WTC11 (cell line): ENCODE data around the gene TAS1R1.

Source experiments
- CBFB ChIP-seq: sonication (generic); formaldehyde crosslinking; IDR thresholded peaks from 2 replicates; pipeline ENCODE4 v1.8.1; 2022; ENCODE audit warnings: mild to moderate bottlenecking, low read depth, missing genetic modification reagents
- ELF4 ChIP-seq: sonication (generic); formaldehyde crosslinking; IDR thresholded peaks from 2 replicates; pipeline ENCODE4 v1.8.1; 2022; ENCODE audit warnings: low read depth, mild to moderate bottlenecking, moderate library complexity, missing genetic modification reagents
- IRF2 ChIP-seq: sonication (generic); formaldehyde crosslinking; IDR thresholded peaks from 2 replicates; pipeline ENCODE4 v1.8.0; 2022; ENCODE audit warnings: low read depth, missing genetic modification reagents, borderline replicate concordance
- JUN ChIP-seq: sonication (generic); formaldehyde crosslinking; IDR thresholded peaks from 2 replicates; pipeline ENCODE4 v1.8.0; 2023; ENCODE audit warnings: mild to moderate bottlenecking, missing genetic modification reagents
- NFATC4 ChIP-seq: fragments of 250-450 bp; sonication (Bioruptor Pico); IDR thresholded peaks from 2 replicates; pipeline ENCODE4 v1.9.0; 2021; ENCODE audit warnings: mild to moderate bottlenecking
- NR2C2 ChIP-seq: sonication (generic); formaldehyde crosslinking; IDR thresholded peaks from 2 replicates; pipeline ENCODE4 v1.8.0; 2022; ENCODE audit warnings: mild to moderate bottlenecking, missing genetic modification reagents
- SMAD3 ChIP-seq: sonication (generic); formaldehyde crosslinking; IDR thresholded peaks from 2 replicates; pipeline ENCODE4 v1.8.0; 2022; ENCODE audit warnings: missing genetic modification reagents, mild to moderate bottlenecking, borderline replicate concordance
- ZNF317 ChIP-seq: sonication (generic); formaldehyde crosslinking; IDR thresholded peaks from 2 replicates; pipeline ENCODE4 v1.8.1; 2023; ENCODE audit warnings: low read depth, mild to moderate bottlenecking, moderate library complexity, missing genetic modification reagents, borderline replicate concordance
- TF ChIP-seq, protein P1 (sequence below): fragments of 200-600 bp; IDR thresholded peaks from 2 replicates; pipeline ENCODE4 v1.8.0; 2022; ENCODE audit warnings: antibody characterized with exemption
- TF ChIP-seq, protein P2 (sequence below): sonication (generic); formaldehyde crosslinking; IDR thresholded peaks from 2 replicates; pipeline ENCODE4 v1.8.0; 2022; ENCODE audit warnings: mild to moderate bottlenecking, missing genetic modification reagents
- TF ChIP-seq, protein P3 (sequence below): sonication (generic); formaldehyde crosslinking; IDR thresholded peaks from 2 replicates; pipeline ENCODE4 v1.8.1; 2023; ENCODE audit warnings: mild to moderate bottlenecking, missing genetic modification reagents, moderate library complexity
- TF ChIP-seq, protein P4 (sequence below): sonication (generic); formaldehyde crosslinking; IDR thresholded peaks from 2 replicates; pipeline ENCODE4 v1.8.0; 2023; ENCODE audit warnings: missing genetic modification reagents
- TF ChIP-seq, protein P5 (sequence below): sonication (generic); formaldehyde crosslinking; IDR thresholded peaks from 2 replicates; pipeline ENCODE4 v1.8.1; 2023; ENCODE audit warnings: mild to moderate bottlenecking, missing genetic modification reagents, moderate library complexity

DNA sequence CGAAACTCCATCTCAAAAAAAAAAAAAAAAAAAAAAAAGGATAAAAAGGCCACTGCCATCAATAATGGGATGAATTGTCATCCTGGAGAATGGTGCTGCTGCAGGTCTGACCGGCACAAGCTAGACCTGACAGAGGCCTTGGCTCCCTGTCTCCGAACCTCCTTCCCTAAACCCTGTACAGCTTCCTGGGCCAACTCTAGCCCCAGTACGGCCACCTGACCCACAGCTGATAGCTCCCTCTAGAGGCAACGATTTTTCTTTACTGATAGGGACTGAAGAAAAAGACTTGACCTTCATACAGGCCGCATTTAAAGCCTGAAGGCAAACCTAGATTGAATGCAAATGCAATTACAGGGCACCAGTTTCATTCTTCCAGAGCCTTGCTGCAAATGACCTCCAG is 31.5 kb upstream of the TAS1R1 start:
- TF ChIP-seq, protein P1, sequence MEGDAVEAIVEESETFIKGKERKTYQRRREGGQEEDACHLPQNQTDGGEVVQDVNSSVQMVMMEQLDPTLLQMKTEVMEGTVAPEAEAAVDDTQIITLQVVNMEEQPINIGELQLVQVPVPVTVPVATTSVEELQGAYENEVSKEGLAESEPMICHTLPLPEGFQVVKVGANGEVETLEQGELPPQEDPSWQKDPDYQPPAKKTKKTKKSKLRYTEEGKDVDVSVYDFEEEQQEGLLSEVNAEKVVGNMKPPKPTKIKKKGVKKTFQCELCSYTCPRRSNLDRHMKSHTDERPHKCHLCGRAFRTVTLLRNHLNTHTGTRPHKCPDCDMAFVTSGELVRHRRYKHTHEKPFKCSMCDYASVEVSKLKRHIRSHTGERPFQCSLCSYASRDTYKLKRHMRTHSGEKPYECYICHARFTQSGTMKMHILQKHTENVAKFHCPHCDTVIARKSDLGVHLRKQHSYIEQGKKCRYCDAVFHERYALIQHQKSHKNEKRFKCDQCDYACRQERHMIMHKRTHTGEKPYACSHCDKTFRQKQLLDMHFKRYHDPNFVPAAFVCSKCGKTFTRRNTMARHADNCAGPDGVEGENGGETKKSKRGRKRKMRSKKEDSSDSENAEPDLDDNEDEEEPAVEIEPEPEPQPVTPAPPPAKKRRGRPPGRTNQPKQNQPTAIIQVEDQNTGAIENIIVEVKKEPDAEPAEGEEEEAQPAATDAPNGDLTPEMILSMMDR: peak; percentile 41
- TF ChIP-seq ZNF317 (no peak), JUN (CRISPR knock-in tag) (no peak), NR2C2 (no peak), SMAD3 (no peak), ELF4 (CRISPR knock-in tag) (no peak), CBFB (CRISPR knock-in tag) (no peak), IRF2 (CRISPR knock-in tag) (no peak), NFATC4 (no peak)
- TF ChIP-seq, protein P2, sequence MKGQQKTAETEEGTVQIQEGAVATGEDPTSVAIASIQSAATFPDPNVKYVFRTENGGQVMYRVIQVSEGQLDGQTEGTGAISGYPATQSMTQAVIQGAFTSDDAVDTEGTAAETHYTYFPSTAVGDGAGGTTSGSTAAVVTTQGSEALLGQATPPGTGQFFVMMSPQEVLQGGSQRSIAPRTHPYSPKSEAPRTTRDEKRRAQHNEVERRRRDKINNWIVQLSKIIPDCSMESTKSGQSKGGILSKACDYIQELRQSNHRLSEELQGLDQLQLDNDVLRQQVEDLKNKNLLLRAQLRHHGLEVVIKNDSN (CRISPR knock-in tag): peak; percentile 32; the same call in 1 of the 2 replicates
- TF ChIP-seq, protein P3, sequence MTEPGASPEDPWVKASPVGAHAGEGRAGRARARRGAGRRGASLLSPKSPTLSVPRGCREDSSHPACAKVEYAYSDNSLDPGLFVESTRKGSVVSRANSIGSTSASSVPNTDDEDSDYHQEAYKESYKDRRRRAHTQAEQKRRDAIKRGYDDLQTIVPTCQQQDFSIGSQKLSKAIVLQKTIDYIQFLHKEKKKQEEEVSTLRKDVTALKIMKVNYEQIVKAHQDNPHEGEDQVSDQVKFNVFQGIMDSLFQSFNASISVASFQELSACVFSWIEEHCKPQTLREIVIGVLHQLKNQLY: no peak
- TF ChIP-seq, protein P4, sequence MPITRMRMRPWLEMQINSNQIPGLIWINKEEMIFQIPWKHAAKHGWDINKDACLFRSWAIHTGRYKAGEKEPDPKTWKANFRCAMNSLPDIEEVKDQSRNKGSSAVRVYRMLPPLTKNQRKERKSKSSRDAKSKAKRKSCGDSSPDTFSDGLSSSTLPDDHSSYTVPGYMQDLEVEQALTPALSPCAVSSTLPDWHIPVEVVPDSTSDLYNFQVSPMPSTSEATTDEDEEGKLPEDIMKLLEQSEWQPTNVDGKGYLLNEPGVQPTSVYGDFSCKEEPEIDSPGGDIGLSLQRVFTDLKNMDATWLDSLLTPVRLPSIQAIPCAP (CRISPR knock-in tag): no peak
- TF ChIP-seq, protein P5, sequence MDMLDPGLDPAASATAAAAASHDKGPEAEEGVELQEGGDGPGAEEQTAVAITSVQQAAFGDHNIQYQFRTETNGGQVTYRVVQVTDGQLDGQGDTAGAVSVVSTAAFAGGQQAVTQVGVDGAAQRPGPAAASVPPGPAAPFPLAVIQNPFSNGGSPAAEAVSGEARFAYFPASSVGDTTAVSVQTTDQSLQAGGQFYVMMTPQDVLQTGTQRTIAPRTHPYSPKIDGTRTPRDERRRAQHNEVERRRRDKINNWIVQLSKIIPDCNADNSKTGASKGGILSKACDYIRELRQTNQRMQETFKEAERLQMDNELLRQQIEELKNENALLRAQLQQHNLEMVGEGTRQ (CRISPR knock-in tag): no peak
